Measurements from ENCODE around the gene CDK5RAP2.

- no peak for TF ChIP-seq CTCF (IDR thresholded peaks at IDR 0.05)
- no peak for TF ChIP-seq POLR2A (IDR thresholded peaks at IDR 0.05)
Observed at GRCh38 chr9:120353506-120353905, 226.5 kb downstream of the CDK5RAP2 start.

Measured in Peyer's patch (tissue), 4 donors.